Naive thymus-derived CD4-positive, alpha-beta T cell (primary cell): Measurements from ENCODE around the gene FHL3. TPM values are rescaled to one million over a fixed set of nuclear protein-coding genes. Genes with fewer than 3 reads are reported as not detected.

Experiments used
- ATAC-seq: fragments of 150-1000 bp; cut with Tn5 transposase; 2 replicates; pipeline ENCODE4 v1.10.0; 2021; ENCODE audit warnings: mild to moderate bottlenecking, moderate library complexity
- CTCF ChIA-PET: fragments of 350-600 bp; sonication (Branson Sonifier 250); formaldehyde crosslinking; loops from one replicate; lab custom pipeline; 2021; ENCODE audit warnings: antibody characterized with exemption; lab: Charles Lee
- POLR2A ChIA-PET: fragments of 350-600 bp; sonication (Branson Sonifier 250); formaldehyde crosslinking; loops from one replicate; lab custom pipeline; 2021; ENCODE audit warnings: antibody characterized with exemption, inconsistent platforms; lab: Charles Lee
- DNase-seq, 9 donors: peaks; one replicate each; pipeline versions ENCODE4 v3.0.0 to v3.0.0-alpha.2; 2020 to 2022; ENCODE audit warnings: mixed read lengths in 1 of 9
- H3K27ac ChIP-seq: one replicate; pipeline ENCODE4 v1.7.0; 2013; ENCODE audit warnings: mild to moderate bottlenecking, low read depth, low read length, moderate library complexity
- H3K27me3 ChIP-seq, 2 donors: one replicate each; pipeline ENCODE4 v1.7.0; 2013; ENCODE audit warnings: low read length in 2 of 2, mild to moderate bottlenecking in 2 of 2, moderate library complexity in 2 of 2; ENCODE audit not compliant: control insufficient read depth in 2 of 2, insufficient read depth in 2 of 2
- H3K36me3 ChIP-seq, 3 experiments: 1 replicate in 2 of 3; 2 replicates in 1 of 3; pipeline ENCODE4 v1.7.0; 2013; ENCODE audit warnings: low read length in 3 of 3, mild to moderate bottlenecking in 3 of 3, moderate library complexity in 1 of 3; ENCODE audit not compliant: insufficient read depth in 3 of 3, control insufficient read depth in 2 of 3
- H3K4me1 ChIP-seq, 2 donors: one replicate each; pipeline ENCODE4 v1.7.0; 2013; ENCODE audit warnings: low read length in 2 of 2, mild to moderate bottlenecking in 2 of 2, moderate library complexity in 1 of 2; ENCODE audit not compliant: control insufficient read depth in 2 of 2, insufficient read depth in 2 of 2
- H3K4me3 ChIP-seq: 2 replicates; pipeline ENCODE4 v1.7.0; 2013; ENCODE audit warnings: mild to moderate bottlenecking, low read length
- H3K9me3 ChIP-seq, 3 experiments: 1 replicate in 2 of 3; 2 replicates in 1 of 3; pipeline ENCODE4 v1.7.0; 2013; ENCODE audit warnings: low read length in 3 of 3; ENCODE audit not compliant: control insufficient read depth in 2 of 3
- H3K27ac Mint-ChIP-seq, 9 donors: one replicate each; pipeline ENCODE4 v1.8.0; 2020 to 2022; ENCODE audit warnings: mixed read lengths in 9 of 9, mild to moderate bottlenecking in 8 of 9, moderate library complexity in 5 of 9, inconsistent platforms in 2 of 9
- H3K27me3 Mint-ChIP-seq, 5 donors: one replicate each; pipeline ENCODE4 v1.8.0; 2021 to 2022; ENCODE audit warnings: mixed read lengths in 5 of 5, mild to moderate bottlenecking in 1 of 5
- H3K36me3 Mint-ChIP-seq, 5 donors: one replicate each; pipeline ENCODE4 v1.8.0; 2020 to 2022; ENCODE audit warnings: mixed read lengths in 5 of 5, mild to moderate bottlenecking in 3 of 5, inconsistent platforms in 1 of 5
- H3K4me1 Mint-ChIP-seq, 7 donors: one replicate each; pipeline ENCODE4 v1.8.0; 2020 to 2022; ENCODE audit warnings: mixed read lengths in 7 of 7, mild to moderate bottlenecking in 3 of 7, inconsistent platforms in 1 of 7
- H3K4me3 Mint-ChIP-seq, 10 donors: one replicate each; pipeline ENCODE4 v1.8.0; 2020 to 2022; ENCODE audit warnings: mild to moderate bottlenecking in 10 of 10, mixed read lengths in 10 of 10, moderate library complexity in 6 of 10, inconsistent platforms in 2 of 10
- H3K9me3 Mint-ChIP-seq, 11 donors: one replicate each; pipeline ENCODE4 v1.8.0; 2020 to 2022; ENCODE audit warnings: mixed read lengths in 11 of 11, mild to moderate bottlenecking in 4 of 11, inconsistent platforms in 1 of 11, moderate library complexity in 1 of 11
- intact Hi-C, 2 donors: fragments of 100-400 bp; cut with micrococcal nuclease; formaldehyde crosslinking; loops; one replicate each; pipeline ENCODE4 v1.15.1; 2023
- polyA plus RNA-seq, 2 donors: library from polyadenylated mRNA; unstranded; fragments of 300-500 nt; fragmentation: Illumina TruSeq; gene quantifications; one replicate each; pipeline ENCODE4 v1.2.3, GENCODE V29; 2021
- total RNA-seq, 6 experiments: library from RNA in 5 of 6; stranded (reverse) in 5 of 6; gene quantifications; 1 replicate in 5 of 6; 2 replicates in 1 of 6; pipeline ENCODE4 v1.2.3 and lab custom pipeline; 2021 to 2026

FHL3 gene
- total and polyA plus RNA-seq, 7 experiments from 2014 or later = 2.9 to 19.0 (median 8.6) TPM

GRCh38 chr1:38047603-38048141, 42.4 kb upstream of the FHL3 start:
- peaks cover 21 to 50% (median 22%) of the 10 kb centered on the region in 5 donors for H3K27me3 Mint-ChIP-seq
- no peak overlapping the region for H3K27ac Mint-ChIP-seq
- DNase-seq (no peak), ATAC-seq (no peak)
- intact Hi-C loops = no loop called here
- peak overlapping the region; percentile 56 to 83 (median 76) for H3K4me3 Mint-ChIP-seq
- Histone ChIP-seq H3K4me1 (peaks cover 12 to 15% of the 10 kb centered on the region in 2 donors), H3K9me3 (no peaks in the 10 kb centered on the region), H3K4me3 (no peak overlapping the region), H3K27ac (no peak overlapping the region), H3K36me3 (no peaks in the 10 kb centered on the region), H3K27me3 (peaks cover 6 to 15% of the 10 kb centered on the region in 2 donors)
- peaks cover 0 to 2% (median 0%) of the 10 kb centered on the region in 11 donors for H3K9me3 Mint-ChIP-seq
- ChIA-PET POLR2A (no interaction called here), CTCF (no interaction called here)
- H3K36me3 Mint-ChIP-seq = peaks cover 0 to 4% (median 0%) of the 10 kb centered on the region in 5 donors
- H3K4me1 Mint-ChIP-seq = peaks cover 6 to 16% (median 11%) of the 10 kb centered on the region in 7 donors

- Histone ChIP-seq H3K27me3 (peaks cover 9 to 15% of the 10 kb centered on the region in 2 donors), H3K27ac (no peak overlapping the region), H3K4me3 (peak overlapping the region; percentile 50), H3K4me1 (peaks cover 9 to 15% of the 10 kb centered on the region in 2 donors), H3K9me3 (no peaks in the 10 kb centered on the region), H3K36me3 (no peaks in the 10 kb centered on the region)
- Mint-ChIP-seq H3K4me1 (peaks cover 3 to 16% (median 11%) of the 10 kb centered on the region in 7 donors), H3K9me3 (peaks cover 0 to 2% (median 0%) of the 10 kb centered on the region in 11 donors), H3K27me3 (peaks cover 27 to 52% (median 29%) of the 10 kb centered on the region in 5 donors), H3K36me3 (peaks cover 0 to 4% (median 0%) of the 10 kb centered on the region in 5 donors), H3K27ac (no peak overlapping the region), H3K4me3 (peak overlapping the region; percentile 34 to 83 (median 72))
- intact Hi-C loops = no loop called here
- ChIA-PET POLR2A (no interaction called here), CTCF (no interaction called here)
- DNase-seq = peak; percentile 21 to 84 (median 44)
- ATAC-seq = peak; percentile 89
Observed at GRCh38 chr1:38046884-38047602, 41.7 kb upstream of the FHL3 start.

GRCh38 chr1:38046333-38046883, 41.1 kb upstream of the FHL3 start, which contains the start of gene POU3F1:
Gene POU3F1, minus strand, starts transcription at chr1:38046793. Its CDS starts 50 bp downstream, at chr1:38046743.
- ChIA-PET POLR2A (no interaction called here), CTCF (no interaction called here)
- DNase-seq (peak in 2 of 9 donors; percentile 16 to 18), ATAC-seq (peak; percentile 31)
- peaks cover 9 to 15% of the 10 kb centered on the region in 2 donors for H3K27me3 ChIP-seq
- Mint-ChIP-seq H3K4me3 (peak within 1 kb of the TSS; percentile 56 to 83 (median 76)), H3K9me3 (peaks cover 0 to 2% (median 0%) of the 10 kb centered on the region in 11 donors), H3K4me1 (peaks cover 3 to 16% (median 11%) of the 10 kb centered on the region in 7 donors), H3K27me3 (peaks cover 34 to 57% (median 35%) of the 10 kb centered on the region in 5 donors), H3K36me3 (peaks cover 0 to 4% (median 0%) of the 10 kb centered on the region in 5 donors), H3K27ac (no peak within 1 kb of the TSS)
- peaks cover 9 to 15% of the 10 kb centered on the region in 2 donors for H3K4me1 ChIP-seq
- no peaks in the 10 kb centered on the region for H3K36me3 ChIP-seq
- no peaks in the 10 kb centered on the region for H3K9me3 ChIP-seq
- intact Hi-C loops = no loop called here
- H3K27ac ChIP-seq = no peak within 1 kb of the TSS
- peak within 1 kb of the TSS; percentile 50 for H3K4me3 ChIP-seq

GRCh38 chr1:38045401-38046332, 40.4 kb upstream of the FHL3 start:
- DNase-seq (no peak), ATAC-seq (no peak)
- no peak overlapping the region for H3K4me3 ChIP-seq
- H3K27ac ChIP-seq = no peak overlapping the region
- H3K4me1 Mint-ChIP-seq = peaks cover 3 to 16% (median 11%) of the 10 kb centered on the region in 7 donors
- peaks cover 9 to 15% of the 10 kb centered on the region in 2 donors for H3K4me1 ChIP-seq
- H3K36me3 ChIP-seq = no peaks in the 10 kb centered on the region
- H3K36me3 Mint-ChIP-seq = peaks cover 0 to 4% (median 0%) of the 10 kb centered on the region in 5 donors
- no peak overlapping the region for H3K27ac Mint-ChIP-seq
- H3K9me3 ChIP-seq = no peaks in the 10 kb centered on the region
- peaks cover 9 to 15% of the 10 kb centered on the region in 2 donors for H3K27me3 ChIP-seq
- peaks cover 37 to 62% (median 40%) of the 10 kb centered on the region in 5 donors for H3K27me3 Mint-ChIP-seq
- POLR2A ChIA-PET = no interaction called here
- peak overlapping the region in 8 of 10 donors; percentile 29 to 83 (median 52) for H3K4me3 Mint-ChIP-seq
- CTCF ChIA-PET = no interaction called here
- peaks cover 0 to 2% (median 0%) of the 10 kb centered on the region in 11 donors for H3K9me3 Mint-ChIP-seq
- intact Hi-C loops = no loop called here

GRCh38 chr1:38044221-38045215, 39.2 kb upstream of the FHL3 start:
- H3K36me3 Mint-ChIP-seq = peaks cover 0 to 4% (median 0%) of the 10 kb centered on the region in 5 donors
- no peak overlapping the region for H3K27ac ChIP-seq
- CTCF ChIA-PET = no interaction called here
- H3K27me3 ChIP-seq = peaks cover 9 to 15% of the 10 kb centered on the region in 2 donors
- H3K9me3 ChIP-seq = no peaks in the 10 kb centered on the region
- POLR2A ChIA-PET = no interaction called here
- H3K4me1 Mint-ChIP-seq = peaks cover 3 to 16% (median 11%) of the 10 kb centered on the region in 7 donors
- peaks cover 9 to 15% of the 10 kb centered on the region in 2 donors for H3K4me1 ChIP-seq
- H3K4me3 ChIP-seq = peak overlapping the region; percentile 4
- no peak for ATAC-seq
- DNase-seq = peak in 1 of 9 donors; percentile 8
- H3K36me3 ChIP-seq = no peaks in the 10 kb centered on the region
- peak overlapping the region in 2 of 9 donors; percentile 22 to 43 for H3K27ac Mint-ChIP-seq
- peaks cover 0 to 2% (median 0%) of the 10 kb centered on the region in 11 donors for H3K9me3 Mint-ChIP-seq
- intact Hi-C loops = no loop called here
- H3K27me3 Mint-ChIP-seq = peaks cover 48 to 66% (median 50%) of the 10 kb centered on the region in 5 donors
- peak overlapping the region; percentile 44 to 85 (median 74) for H3K4me3 Mint-ChIP-seq
